NCI-H69 (cell line): ENCODE results near the gene MEF2C.
"Not testable (repeated sequence)": the region's sequence is repeated elsewhere in the genome, so short reads cannot be mapped to it uniquely, and the experiment has no call there.

Experiments used
- DNase-seq: peaks from one replicate; lab custom pipeline; 2025; lab: John Stamatoyannopoulos, UW

Gene MEF2C

DNA sequence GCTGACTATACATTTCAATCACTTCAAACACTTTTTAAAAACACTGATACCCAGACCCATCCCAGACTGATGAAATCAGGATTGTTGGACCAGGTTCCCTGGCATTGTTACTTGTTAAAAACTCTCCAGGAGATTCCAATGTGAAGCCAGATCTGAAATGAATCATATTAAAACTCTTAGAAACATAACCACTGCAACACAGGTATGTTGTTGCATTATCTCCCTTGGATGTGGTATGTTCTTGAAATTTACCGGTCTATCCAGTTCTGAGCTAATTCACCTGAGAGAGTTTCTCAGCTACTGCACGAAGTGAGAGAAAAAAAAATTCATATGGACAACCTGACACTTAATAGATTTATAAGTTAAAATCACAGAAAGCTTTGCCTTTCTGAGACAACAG is 21.8 kb downstream of the MEF2C start:
- no peak for DNase-seq

DNA sequence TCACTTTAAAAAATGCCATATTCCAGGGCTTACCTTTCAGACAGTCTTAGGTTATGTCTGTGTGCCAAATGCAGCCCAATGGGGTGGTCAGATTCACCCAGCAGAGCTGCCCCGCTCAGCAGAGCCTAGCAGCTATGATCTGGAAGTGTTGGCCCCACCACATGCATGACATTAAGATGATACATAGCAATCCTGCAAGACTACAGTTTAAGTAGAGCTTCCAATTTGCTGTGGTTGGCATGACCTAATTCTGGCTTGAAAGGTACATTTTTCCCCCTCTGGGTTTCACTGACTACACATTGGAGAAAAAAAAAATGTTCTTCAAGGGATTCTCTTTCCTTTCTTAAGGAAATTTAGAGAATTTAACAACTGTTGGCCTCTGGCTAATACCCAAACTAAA is 22.5 kb downstream of the MEF2C start:
- DNase-seq, result no peak

DNA sequence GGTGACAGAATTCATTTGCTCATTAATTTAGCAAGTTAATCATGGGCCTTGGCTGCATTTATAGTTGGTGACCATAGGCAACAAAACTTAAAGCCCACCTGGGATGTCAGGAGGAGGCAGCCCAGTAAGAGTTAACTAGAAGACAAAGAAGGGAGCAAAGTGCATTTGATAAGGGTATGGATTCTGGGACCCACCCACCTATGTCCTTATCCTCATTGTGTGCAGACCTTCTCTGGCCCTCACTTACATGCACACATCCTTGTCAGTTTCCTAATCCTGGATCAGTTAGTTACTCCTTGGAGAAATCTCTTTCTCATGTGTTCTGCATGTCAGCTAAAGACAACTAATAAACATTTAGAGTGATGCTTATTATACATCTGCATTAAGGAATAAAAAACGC is 24.6 kb downstream of the MEF2C start:
- no peak for DNase-seq

DNA sequence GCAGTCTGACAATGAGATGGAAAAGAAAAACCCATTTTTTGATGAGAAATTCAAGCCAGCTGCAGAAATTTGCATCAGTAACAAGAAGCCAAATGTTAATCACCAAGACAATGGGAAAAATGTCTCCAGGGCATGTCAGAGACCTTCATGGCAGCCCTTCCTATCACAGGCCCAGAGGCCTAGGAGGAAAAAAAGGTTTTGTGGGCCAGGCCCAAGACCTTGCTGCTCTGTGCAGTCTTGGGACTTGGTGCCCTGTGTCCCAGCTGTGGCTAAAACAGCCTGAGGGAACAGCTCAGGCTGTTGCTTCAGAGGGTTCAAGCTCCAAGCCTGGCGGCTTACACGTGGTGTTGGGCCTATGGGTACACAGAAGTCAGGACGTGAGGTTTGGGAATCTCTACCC is 26.6 kb downstream of the MEF2C start:
- DNase-seq, result not testable (repeated sequence)

DNA sequence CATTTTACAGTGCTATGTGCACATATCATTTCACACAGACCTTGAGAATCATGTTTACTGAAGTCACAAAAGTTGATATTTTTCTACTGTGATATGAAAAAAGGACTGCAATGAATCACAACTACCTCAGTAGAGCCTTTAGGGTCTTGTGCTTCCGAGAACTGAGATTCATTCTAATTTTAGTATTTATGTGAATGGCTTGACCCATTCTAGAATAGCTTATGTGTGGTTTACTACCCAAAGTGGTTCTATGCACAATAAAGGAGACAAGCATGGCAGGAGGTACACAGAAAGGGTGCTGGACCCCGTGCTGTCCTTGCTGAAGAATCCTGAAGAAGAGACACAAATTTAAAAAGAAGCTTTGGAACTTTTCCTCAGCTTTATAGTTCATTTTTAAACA is 28.2 kb downstream of the MEF2C start:
- no peak for DNase-seq

DNA sequence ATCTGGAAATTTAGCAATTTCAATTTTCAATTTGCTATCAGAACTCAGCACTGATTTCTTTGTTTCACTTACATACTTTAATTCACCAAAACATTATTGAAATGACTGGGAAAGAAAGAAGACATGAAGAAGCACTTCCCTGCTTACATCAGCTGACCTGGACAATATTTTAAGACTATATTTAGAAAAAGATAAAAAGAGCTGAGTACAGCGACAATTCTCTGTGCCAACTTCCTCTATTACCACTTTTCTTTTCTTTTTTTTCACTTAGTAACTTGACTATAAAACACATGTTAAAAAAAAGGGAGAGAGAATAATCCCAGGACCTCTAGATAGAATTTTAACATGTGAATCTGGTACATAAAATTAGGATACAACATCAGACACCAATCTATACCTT is 35.6 kb downstream of the MEF2C start:
- no peak for DNase-seq

DNA sequence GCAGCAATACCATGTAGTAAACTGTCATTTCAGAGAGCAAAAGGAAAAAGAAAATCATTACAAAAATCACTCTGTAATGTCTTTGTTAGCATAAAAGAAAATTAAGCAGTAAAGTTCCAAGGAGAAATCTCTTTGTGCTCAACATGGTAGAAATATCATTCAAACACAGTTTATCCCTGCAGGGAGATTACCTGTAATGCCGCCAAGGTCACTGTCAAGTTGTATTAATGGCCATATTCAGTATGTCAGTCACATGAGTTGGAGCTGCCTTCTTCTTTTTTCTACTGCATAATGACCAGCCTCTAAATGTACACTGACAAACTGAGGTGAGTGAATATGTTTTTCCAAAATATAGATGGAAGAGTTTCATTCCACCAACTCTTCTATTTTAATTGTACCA is 36.5 kb downstream of the MEF2C start:
- DNase-seq, result no peak

DNA sequence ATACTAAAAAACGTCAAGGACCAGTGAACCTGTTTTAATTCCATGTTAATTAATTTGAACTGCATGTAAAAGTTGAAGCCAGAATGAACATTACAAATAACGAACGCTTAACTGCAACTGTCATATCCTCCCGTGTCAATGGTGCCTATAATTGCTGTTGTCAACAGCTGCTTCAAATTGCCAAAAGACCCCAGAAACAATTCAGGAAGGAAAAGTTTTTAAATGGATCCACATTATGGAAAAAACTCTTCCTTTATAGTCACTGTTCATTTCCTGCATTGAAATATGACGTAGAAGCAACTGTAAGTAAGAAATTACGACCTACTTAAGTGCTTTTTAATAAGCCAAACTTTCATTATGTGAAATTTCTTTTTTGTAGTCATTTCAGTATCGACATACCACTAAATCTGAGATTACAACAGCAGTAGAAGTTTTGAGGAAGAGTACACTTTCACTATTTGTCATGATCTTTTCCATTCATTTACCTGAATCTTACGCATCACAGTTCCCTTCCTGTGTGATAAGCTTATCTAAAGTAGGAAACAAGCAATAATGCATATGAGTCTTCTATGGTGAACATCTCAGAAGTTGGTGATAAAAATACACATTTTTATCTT is 37.8 kb downstream of the MEF2C start:
- no peak for DNase-seq

DNA sequence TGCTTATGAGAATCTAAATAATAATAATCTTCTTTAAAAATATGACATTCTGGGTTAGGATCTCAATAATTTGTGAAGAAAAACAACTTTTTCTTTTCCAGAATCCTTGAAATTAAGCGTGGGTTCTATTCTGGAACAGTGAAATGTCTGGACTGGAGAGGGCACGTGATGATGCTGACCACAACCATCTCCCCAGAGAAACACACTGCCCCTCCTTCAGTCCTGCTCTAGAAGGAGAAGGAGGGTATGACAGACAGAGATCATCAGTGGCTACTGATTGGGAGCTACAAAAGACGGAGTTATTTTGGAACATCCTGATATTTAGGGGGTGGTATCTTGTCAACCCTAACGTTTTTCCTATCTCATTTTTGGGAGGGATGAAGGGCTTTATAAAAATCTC is 40.2 kb downstream of the MEF2C start:
- DNase-seq, result no peak

DNA sequence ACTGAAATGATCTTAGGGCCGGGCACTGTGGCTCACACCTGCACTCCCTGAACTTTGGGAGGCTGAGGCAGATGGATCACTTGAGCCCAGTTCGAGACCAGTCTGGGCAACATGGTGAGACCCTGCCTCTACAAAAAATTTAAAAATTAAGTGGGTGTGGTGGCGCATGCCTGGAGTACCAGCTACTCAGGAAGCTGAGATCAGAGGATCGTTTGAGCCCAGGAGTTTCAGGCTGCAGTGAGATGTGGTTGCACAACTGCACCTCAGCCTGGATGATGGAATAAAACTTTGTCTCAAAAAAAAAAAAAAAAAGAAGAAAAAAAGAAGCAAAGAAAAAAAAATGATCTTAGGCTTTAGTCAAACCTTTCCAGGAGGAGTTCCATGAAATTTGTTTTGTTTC is 41.8 kb downstream of the MEF2C start:
- no peak for DNase-seq

DNA sequence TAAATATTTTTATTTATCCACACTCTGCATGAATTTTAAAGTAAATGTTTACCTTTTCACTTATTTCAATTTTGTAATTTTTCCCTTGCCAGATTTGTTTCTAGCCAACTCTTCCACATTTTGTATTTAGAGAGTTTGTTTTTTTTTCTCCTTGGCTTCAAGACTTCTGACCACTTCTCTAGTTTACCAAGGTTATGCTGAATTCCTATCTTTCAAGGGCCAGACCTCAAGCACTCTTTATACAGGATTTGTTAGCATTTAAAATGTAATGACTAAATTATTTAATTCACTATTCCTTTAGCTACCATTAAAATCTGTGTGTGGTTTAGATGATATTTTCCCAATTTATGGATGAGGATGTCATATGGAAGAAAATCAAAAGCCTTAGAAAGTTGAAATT is 42.5 kb downstream of the MEF2C start:
- no peak for DNase-seq

DNA sequence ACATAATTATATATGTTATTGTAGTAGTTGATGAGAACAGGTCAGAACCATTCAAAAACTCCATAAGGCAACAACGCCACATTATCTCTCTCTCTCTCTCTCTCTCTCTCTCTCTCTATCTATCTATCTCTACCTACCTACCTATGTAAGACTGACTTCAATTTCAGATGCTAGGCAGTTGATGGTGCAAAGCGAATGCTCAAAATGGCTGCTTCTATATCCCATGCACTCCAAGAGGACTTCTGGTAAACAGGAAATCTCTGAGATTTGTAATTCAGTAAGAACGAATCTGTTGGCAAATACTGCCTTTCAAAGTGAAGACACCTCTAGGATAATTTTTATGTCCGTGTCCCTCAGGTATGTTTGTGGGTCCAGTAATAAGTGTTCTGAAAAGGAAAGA is 43.7 kb downstream of the MEF2C start:
- no peak for DNase-seq

DNA sequence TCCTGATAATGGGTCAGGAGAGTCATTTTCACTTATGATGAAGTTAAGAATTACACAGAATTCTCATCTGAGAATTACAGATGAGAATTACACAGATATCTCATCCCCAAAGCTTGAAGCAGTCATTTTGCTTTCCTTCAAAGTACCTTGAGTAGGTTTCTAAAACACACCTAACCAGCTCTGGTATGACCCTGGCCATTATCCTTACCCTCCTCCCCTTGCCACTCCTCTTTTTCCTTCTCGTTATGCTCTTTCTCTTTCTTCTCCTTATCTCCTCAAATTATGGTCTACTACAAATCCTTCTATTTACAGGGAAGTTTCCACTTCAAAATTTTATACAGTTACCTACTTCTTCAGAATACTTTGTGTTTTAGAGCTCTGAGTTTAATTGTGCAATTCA is 44.5 kb downstream of the MEF2C start:
- no peak for DNase-seq

DNA sequence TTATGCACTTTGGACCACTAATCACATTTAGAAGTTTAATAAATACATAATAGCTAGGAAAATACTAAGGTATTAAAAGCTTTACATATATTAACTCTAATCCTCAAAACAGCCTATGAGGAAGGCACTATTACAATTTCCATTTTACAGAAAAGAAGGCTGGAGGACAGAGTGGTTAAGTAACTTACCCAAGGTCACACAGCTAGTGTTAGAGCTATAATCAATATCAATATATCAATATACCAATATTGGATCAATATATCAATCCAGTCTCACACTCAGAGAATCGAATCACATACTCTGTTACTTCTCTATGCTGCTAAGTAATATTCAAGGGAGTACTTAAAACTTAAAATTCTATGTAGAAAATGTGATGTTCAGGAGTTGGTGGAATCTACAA is 45.2 kb downstream of the MEF2C start:
- no peak for DNase-seq

DNA sequence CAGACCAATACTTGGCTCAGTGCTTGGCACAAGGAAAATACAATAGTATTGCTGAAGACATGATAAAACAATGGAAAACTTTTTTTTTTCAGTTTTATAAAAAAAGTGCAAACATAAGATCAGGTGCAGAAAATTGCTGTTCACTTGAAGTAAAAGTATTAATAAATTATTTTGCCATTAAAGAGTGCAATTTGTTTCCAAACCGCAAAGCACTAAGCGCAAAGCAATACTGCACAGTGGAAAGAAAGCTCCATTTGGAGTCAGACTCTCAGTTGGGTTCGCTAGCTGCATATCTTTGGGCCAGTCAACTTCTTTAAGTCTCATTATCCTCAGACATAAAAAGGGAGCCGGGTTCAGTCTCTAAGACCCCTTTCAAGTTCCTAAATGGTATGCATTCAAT is 45.8 kb downstream of the MEF2C start:
- DNase-seq, result no peak

DNA sequence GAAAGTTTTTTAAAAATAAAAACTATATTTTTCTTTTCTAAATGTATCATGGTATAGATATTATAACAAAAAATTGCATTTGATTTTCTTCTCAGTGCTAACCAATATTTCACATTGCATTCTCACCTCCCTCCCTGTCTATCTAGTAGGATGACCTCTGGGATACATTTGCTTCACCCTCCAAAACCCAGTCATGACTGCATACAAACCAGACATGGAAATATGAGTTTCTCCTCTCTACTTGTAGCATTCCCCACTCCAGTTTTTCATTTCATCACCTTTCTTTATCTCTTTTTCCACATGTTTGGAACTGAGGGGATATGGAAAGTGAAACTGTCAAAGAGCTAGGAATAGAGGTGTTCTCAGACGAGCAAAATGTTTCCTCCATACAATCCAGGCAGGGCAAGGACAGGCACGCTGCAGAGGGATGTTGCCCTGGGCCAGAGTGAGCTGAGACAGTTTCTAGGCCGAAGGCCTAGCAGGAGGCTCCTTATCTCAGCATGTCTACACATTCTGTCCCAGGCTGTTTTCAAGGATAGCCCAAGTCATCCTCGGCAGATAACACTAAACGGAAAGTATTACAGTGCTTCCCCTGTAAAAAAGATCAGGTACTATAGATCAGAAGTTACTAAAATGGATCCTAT is 46.7 kb downstream of the MEF2C start:
- no peak for DNase-seq

DNA sequence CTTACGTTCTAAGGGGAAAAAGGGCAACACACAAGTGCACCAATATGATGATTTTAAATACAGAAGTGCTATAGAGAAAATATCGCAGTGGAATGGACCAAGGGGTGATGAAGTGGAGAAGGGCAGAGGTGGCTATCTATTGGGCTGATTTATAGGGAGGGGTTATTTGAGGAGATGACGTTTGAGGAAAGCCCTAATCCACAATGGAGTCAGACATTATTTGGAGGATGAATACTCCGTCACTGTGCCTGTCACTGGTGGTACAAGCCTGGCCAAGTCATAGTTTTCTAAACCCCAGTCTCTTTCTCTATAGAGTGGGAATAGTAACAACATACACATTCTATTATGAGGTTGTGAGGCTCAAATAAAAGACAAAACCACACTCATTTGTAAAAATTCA is 48.5 kb downstream of the MEF2C start:
- DNase-seq, result no peak

DNA sequence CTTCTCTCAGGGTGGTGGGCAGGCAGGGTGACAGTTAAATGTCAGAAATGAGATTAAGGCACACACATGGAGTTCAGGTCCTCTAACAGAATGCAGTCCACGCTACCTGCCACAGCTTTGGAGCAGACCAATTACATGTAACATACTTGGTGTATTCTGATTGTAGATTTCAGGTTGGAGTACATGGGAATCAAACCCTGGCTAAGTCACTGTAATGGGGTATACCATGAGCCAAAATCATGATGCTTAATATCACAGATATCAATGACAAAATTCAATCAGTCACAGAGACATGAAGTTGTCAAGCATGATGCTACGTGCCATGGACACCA is 48.9 kb downstream of the MEF2C start:
- DNase-seq, result no peak

DNA sequence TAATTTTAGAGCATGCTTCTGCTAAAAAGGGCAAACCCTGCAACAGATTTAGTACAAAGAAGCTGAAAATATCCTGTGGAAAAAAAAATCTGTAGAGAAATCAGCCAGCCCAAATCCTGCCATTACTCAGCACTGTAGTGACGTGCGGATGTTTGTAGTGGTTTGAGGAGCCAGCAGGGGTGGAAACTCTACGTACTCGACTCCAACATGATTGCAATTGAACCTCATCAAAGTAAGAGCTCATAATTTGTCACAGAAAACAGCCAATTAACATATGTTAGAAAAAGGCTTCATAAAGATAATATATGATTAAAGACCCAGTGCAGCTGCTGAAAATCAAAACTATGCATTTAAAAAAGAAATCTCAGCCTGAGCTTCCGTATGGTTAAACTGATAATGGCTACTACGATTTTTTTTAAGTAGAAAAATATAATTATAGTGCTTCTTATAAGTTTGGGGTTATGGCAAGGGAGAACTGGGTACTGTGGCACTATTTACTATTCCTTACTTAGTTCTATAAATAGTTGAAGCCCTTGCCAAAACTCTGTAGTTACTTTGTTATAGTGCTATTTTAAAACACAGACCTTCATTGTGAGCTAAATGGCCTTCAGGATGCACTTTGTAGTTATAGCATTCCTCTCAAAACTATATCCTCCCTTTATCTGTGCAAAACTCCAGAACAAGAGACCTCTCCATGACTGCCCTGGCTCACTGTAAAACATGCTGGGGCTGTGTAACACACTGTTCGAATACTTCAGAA is 49.4 kb downstream of the MEF2C start:
- peak; percentile 49 for DNase-seq

DNA sequence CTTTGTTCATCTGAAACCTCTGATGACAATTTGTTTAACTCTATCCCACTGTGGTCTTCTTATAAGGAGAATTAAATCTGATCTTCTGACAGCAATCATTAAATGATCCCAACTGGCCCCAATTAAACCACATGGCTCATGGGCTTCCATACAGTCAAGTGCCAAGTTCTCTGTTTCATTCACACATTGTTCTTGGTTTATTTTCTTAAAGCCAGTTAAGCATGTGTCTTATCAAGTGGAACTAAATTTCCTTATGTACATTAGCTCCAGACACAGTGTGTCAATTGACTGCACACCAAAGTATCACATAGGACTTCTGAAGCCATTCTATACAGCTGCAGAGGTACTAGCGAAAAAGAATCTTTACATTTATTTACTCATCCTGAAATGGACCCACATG is 51.2 kb downstream of the MEF2C start:
- DNase-seq, result no peak

DNA sequence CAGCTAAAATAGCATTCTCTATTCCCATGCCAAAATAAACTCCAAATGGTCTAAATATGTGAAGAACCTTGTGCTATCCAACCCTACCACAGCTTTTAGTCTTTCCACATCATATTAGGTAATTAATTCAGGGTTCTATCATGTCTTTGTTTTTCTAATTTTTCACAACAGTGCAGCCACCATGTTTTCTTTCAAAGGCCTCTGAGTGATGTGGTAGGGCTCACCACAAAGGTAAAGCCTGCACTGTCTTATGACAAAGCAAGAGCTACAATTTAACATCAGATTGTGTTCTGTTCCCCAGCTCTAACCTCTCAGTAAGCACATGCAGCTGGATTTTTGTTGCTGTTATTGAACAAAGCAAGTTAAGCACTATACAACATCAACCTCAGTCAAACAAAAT is 52.4 kb downstream of the MEF2C start:
- DNase-seq, result no peak

DNA sequence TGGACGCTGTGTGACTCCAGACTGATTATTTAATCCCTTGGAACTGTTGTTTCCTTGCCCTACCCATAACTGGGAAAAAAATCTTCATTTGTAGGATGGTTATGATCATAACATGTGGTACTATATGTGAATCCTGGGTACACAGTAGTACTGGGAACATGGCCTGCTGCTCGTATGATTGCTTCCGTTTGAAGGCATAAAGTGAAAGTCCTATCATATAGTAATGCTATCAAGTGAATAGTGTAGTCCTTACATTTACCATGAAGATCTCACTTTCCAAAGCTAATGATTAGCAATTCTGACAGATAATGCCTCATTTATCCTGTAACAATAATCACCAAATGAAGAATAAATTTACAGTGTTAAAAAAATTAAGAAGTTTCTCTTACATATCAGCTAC is 53.2 kb downstream of the MEF2C start:
- DNase-seq, result no peak

DNA sequence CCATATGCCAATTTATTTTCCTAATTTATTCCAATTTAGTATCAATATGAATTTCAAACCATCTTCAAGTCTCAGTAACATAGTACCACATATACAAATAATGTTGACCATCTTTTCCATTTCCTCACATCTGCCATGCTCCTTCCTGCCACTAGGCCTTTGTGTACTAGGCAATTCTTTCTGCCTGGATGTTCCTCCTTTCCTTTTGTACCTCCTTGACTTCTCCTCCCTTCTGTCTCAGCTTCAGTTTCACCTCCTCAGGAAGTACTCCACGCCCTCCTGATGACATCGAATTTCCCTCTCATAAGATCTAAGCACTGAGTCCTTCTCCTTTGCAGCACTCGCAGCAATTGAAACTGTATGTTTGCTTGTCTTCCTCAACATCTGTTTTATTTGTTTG is 53.9 kb downstream of the MEF2C start:
- DNase-seq, result no peak

DNA sequence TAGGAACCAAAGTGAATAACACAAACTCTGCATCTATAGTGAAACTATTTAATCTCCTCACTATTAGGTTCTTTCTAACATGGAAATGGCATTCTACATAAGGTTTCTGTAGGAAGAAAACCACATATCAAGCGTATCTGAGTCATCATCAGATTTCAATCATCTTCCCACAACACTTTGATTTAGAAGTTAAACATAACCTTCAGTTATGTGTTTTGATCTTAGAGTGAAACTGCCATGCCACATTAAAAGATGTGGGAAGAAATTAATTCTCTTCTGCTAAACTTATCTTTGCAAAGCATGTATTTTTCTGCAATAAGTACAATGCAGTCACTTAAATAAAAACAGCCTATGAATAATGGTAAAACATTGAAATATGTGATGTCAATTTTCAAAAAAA is 55.0 kb downstream of the MEF2C start:
- no peak for DNase-seq
